Dedifferentiated amniotic fluid mesenchymal stem cell (primary cell): ENCODE results near the gene GSG1L.

ENCODE experiments used
- DNase-seq: peaks from one replicate; pipeline ENCODE4 v3.0.0-alpha.2; 2016; ENCODE audit errors: extremely low spot score

Gene GSG1L

DNA sequence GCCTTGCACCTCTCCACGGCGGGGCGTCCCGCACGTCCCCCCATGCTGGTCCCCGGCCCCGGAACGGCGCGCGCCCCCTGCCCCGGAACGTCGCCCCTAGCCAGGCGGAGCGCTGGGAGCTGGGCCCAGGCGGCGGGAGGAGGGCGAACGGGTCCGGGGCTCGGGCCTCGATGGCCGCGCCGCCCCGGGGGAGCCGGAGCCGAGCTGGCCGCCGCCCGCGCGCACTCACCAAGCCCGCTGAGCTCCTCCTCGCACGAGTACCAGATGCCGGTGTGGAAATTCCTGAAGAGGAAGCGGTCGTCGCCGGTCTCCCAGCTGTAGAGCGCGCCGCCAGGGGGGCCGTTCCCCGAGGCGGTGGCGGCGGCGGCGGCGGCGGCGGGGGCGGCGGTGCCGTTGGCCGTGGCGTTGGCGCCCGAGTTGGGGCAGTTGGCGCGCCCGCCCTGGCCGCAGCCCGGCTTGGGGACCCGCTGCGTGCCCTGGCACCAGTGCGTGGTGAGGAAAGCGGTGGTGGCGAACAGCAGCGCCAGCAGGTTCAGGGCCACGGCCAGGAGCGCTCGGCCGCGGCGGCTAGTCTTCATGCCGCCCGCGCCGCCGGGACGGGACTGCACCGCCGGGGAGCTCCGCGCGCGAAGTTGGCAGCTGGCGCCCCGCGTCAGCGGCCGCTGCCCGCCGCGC is 530 bp downstream of the GSG1L start:
- DNase-seq, result no peak

DNA sequence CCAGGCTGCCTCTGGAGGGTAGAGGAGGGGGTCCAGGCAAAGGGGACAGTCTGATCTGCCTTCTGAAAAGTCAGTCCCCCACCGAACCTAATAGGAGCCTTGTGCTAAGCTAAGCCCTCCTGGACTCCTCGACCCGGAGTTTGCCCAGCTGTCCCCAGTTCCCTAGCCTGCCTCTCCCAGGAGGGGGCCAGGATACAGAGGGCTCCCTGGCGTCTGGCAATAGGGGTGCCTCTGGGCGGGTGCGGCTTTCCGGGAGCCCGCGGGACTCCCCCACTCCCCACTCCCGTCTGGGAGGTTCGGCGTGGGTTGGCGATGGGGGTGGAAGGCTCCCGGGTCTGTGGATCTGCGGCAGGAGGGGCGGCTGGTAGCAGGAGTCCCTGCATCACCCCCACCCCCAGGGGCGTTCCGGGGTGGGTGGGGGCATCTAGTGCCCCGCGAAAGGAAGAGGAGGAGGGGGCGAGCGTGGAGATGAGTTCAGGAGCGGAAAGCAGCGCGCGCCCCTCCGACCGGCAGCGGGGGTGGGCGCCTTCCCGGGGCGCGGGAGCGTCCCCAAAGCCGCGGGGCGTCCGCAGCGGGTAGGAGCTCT is 1.2 kb downstream of the GSG1L start:
- no peak for DNase-seq

DNA sequence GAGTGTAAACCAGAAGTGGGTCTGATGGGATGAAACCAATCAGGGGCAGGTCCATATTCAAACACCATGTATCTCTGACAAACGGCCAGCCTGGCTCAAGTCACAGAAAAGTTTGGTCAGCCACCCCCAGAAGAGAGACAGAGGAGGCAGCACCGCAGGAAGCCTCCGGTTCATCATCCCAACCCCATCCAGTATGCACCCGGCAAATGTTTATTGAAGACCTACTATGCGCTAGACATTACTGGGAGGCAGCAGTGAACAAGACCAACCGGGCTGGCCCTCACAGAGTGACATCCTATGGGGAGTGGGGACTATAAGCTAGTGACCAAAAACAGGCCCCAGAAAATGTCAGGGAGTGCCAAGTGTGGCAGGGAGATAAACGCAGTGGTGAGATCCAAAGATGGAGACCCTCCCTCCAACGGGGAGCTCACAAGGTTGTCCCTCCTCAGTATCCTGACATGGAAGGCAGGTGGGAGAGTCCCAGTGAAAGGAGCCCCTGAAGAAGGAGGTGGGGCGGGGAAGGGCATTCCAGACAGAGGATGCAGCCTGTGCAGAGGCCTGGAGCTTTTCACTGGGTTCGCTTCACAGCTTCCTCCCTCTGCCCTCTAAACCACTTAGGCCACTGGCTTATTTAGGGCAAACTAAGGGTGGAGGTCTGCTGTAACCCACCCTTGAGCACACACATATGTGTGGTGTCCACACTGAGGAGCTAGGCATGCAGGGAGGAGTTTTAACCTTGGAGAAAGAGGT is 2.0 kb downstream of the GSG1L start:
- no peak for DNase-seq

DNA sequence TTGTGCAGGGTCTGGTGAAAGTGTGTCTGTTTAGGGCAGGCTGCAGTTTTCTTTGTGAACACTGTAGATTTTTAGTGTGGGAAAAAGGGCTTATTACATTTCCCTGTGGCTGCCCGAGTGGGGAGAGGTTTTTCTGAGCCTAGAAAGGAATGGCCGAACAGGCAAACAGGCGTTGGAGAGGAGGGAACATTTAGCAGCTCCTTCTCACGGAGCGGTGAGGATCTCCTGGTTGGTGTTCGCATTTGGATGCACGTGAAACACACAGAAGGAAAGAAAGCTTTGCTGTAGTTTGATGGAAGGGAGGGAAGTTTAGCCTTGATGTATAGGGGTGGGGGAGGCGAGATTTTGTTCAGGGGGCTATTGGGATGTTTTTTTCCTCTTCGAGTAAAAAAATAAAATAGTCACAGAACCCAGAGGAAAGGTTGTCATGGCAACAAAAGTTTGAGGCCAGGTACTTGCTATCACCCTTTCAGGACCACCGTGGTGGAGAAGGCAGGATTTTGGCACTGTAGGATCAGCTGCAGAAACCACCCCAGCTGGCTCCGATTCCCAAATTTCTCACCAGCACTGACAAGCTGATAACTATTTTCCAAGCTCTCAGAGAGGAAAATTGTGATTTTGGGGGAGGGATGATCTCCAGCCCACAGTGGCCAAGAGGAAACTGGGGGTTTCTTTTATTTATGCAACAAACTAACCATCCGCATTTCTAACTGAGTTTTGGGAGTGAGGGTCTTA is 3.5 kb downstream of the GSG1L start:
- DNase-seq, result no peak

DNA sequence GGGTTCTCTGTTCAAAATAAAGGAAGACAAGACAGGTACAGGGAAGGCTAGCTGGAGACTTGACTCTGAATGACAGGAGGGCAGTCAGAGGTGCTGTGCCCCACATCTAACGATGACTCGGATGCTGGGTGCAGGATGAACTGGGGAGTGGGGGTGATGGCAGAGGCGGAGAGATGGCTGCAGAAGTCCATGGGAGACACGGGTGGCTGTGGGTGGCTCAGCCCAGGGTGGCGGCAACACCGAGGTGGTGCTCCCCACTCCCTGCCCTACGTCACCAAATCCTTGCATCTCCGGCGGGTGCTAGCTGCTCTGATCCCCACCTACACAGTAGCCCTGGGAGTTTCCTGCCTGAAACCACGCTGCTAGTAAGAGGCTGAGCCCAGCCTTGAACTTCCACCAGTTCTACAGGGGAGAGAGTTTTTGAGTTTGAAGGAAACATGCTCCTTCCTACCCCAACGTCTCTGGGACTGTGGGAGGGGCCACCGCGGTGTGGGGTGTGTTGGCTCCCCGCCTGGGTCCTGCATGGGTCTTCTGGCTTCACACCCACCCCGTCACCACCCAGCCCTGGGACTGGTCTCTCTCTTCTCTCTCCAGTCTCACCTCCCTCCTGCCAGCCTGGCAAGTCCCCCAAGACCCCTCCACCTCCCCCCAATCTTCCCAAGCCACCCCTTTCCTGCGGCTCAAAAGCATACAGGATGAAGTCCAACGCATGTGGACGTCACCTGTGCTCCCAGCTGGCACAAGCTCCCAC is 4.5 kb downstream of the GSG1L start:
- DNase-seq, result no peak

DNA sequence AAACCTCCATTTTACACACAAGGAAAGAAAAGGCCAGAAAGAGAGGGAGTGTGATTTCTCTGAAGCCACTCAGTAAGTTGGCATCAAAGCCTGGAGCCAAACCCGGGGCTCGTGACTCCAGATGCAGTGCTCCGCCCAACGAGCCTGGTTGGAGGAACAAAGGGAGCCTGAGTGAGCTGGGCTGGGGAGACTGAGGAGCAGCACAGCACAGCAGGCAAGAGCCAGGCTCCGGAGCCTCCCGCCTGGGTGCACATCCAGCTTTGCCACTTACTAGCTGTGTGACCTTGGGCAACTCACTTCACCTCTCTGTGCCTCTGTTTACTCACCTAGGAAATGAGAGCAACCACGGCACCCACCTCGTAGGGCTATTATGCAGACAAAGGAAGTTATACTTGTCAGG is 5.6 kb downstream of the GSG1L start:
- no peak for DNase-seq

DNA sequence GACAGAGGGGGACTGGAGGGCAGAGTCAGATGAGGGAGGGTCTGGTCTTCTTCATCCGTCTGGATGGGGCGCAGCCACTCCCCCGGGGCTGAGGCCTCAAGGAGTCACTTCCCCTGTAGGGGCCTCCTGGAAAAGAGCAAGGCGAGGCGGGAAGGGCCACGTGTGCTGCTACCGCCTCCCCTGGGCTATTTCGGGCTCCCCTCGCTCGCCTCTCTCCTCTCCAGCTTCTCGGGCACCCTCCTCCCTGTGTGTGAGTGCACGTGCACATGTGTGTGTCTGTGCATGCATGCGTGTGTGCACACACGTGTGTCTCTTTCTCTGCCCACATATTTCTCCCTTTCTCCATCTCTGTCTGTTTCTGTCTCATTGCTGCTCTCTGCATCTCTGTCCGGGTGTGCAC is 10.1 kb downstream of the GSG1L start:
- DNase-seq, result no peak

DNA sequence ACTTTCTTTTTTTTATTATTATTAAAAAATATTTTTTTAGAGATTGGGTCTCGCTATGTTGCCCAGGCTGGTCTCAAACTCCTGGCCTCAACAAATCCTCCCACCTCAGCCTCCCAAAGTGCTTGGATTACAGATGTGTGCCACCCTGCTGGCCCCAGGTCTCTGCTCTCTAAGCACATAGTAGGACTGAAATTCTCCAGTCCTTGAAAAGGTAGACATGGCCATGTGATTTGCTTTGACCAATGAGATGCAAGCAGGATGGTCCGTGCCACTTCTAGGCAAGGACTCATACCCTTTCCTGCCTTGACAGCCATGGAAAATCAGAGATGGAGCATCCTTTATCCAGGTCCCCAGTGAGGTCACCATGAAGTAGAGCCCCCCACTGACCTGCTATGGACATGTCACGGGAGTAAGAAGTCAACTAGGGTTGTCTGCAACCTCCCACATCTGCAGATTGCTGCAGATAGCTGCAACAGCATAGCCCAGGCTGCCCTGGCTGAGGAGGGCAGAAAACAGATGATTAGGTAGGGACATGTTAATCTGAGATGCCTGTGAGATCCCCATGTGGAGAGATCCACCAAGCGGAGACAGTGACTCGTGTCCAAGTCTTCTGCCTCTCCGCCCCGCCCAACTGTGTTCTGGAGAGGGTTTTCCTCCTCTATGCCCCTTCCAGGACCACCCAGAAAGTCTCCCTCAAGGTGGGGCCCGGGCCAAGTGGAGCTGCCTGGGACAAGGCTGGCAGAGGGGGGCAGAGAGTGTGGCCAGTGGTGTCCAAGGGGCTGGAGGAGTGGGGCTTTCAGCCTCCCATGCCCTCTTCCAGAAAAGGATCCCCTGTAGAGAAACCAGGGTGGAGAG is 11.0 kb downstream of the GSG1L start:
- no peak for DNase-seq

DNA sequence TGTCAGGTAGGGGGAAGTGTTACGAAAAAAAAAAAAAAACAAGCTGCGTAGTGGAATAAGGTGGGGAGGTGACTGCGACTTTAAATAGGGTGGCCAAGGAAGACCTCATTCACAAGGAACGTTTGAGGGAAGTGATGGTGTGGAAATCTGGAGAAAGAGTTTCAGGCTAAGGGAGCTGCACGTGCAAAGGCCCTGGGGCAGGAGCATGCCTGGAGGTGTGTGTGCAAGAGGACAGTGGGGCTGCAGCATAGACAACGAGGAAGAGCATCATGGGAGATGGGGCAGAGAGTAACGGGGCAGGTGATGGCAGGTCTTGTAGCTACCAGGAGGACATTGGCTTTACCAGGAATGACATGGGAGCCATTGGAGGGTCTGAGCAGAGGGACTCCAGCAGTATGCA is 12.0 kb downstream of the GSG1L start:
- no peak for DNase-seq

DNA sequence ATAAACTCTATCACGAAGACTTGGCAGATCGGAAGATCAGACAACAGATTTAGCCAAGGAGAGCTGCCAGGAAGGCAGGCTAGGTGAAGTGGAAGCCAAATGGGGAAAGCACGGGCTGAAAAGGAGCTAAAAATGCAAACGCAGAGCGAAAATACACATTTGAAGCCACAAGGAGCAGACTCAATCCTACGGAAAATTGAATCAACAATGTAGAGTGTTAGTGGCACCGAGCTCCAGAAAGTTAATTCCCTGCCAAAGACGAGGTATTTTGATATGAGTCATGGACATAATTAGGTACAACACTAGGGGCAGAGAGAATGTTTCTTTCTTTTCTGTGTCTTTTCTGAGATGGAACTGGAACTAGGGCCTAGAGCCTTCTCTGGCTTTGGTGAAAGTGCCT is 20.7 kb downstream of the GSG1L start:
- DNase-seq, result no peak

DNA sequence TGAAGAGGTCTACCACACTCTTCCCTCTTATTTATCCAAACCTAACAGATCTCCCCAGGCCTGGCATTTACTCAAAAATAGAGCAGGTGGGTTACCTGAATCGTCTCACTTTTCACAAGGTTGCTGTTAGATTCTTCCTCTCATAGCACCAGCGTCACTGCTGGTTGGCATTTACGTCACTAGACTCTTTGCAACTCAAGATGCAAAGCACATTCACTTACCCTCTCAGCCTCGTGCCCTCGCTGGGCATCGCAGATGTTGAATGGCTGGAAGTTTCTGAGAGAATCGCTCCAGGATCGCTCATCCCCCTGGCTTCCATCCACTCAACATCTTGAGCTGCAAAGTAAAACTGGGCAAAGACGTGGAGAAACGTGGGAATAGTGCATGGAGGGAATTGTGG is 21.9 kb downstream of the GSG1L start:
- DNase-seq, result no peak

DNA sequence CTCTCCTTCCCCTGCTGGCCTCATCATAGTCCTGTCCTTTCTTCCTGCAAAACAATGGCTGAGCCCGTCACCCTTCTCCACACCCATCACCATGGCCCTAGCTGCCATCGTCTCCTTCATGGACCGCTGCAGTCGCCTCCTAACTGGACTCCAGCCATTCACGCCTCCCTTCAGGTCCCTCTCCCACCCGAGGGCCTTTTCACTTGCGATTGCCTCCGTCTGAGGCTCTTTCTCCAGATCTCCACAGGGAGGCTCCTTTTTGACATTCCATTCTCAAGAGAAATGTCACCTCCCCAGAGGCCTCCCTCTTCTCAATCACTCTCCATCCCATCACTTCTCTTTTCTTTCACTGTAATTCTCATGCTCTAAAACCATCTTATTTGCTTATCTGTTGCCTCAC is 23.5 kb downstream of the GSG1L start:
- DNase-seq, result no peak

DNA sequence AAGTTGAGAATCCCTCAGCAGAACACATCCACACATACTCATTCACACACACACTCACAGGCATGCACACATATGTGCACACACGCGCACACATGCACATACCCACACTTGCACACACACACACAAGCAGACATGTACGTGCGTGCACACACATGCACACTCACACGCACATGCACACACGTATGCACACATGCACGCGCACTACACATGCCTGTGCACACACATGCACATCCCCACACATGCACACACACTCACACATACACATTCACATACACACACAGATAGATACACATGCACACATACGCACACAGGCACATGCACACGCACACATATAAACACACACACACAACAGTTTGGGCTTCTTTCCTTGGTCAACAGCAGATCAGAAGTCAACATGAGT is 24.0 kb downstream of the GSG1L start:
- no peak for DNase-seq

DNA sequence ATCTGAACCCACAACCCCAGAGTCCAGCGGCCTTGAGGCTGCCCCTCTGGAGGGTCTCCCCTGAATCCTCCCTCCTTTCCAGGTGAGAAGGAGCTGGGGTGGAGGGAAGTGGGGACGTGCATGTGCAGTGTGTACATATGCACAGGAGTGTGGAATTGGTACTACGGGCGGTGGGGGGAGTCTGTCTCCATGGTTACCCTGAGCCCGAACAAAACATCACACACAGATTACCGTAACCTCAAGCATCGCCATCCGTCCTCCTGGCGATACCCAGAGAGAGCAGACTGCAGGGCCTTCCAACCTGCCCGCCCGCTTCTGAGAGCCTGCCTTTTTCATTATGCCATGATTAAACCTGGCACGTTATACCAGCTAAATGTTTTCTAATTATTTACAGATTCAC is 25.1 kb downstream of the GSG1L start:
- DNase-seq, result no peak

DNA sequence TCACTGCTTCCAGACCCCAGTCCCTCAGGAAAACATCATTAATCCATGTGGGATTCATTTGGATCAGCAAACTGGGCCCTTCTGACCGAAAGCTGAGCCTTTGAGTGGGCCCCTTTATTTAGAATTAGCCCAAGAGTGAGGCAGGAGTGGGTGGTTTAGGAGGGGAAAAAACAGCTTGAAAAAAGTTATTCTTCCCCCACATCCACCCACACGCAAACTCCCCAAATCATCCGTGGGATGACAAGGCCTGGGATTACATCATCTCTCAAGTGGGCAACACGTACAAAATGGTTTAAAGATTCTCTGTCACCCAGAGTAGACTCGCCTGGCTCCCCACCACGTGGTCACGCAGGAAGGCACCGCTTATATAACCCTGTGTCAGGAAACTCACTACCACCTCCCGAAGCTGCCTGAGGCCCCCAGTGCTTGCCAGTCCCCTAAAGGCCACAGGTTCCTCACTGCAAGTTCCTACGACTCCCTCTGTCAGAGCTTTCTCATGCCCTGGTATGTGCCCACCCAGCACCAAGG is 27.6 kb downstream of the GSG1L start:
- no peak for DNase-seq

DNA sequence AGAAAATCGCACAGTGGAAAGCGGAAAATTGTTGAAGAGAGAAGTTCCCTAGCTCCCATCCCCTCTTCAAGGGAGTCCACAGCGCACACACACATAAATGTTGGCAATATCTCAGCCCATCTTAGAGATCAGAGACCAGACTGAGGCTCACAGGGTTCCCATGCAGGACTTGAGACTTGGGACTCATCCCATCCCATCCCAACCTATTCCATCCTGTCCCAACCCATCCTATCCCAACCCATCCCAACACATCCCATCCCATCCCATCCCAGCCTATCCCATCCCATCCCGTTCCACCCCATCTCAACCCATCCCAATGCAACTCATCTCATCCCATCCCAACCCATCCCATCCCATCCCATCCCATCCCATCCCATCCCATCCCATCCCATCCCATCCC is 29.6 kb downstream of the GSG1L start:
- DNase-seq, result no peak

DNA sequence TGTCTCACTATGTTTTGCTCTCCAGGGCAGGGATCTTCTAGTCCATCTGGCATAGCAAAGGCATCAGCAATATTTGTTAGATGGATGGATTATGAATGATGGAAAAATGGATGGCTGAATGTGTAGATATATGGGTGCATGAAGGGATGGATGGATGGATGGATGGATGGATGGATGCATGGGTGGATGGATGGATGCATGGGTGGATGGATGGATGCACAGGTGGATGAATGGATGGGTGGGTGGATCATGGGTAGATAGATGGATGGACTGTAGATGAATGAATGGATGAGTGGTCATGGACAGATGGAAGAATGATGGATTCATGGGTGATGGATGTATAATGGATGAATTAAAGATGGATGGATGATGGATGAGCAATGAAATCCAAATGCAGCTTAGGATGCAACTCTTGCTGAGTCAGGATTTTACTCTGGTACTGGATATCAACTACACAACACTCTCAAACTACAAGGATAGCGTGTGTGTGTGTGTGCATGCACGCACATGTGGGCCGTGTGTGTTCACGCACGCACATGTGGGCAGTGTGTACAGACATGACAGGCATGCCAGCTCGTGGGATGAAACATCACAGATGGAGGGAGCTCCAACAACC is 34.0 kb downstream of the GSG1L start:
- no peak for DNase-seq

DNA sequence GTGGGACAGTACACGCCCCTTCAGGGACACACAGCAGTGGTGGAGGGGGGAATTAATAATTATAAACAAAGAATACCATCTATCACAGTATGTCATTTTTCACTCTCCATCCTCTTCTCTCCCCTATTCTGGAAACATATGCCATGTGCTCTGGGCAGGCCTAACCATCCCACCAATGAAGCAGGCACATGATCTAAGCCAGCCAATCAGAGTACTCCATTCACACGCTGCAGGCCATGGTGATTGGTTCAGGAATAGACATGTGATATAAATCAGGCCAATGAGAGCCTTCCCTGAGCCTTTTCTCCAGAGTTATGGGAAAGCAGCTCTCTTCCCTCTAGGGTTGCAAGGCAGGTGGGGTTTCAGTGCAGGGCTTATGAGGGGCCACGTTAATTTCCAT is 36.5 kb downstream of the GSG1L start:
- no peak for DNase-seq

DNA sequence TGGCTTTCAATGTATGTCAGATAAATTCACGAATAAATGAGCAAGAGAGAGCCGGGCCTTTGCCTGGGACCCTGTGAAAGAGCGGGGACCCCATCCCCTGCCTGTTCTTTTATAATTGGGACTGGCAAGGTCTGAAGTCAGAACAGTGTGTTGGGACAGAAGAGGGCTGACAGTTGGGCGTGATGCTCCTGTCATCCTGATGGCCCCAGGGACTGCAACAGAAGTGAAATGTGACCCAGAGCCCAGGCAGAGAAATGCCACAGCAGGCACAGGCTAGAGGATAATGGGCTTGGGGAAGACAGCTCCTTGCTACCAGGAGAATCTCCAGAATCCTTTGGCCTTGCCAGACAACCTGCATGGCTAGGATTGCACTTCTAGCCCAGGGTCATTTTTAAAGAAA is 37.9 kb downstream of the GSG1L start:
- no peak for DNase-seq

DNA sequence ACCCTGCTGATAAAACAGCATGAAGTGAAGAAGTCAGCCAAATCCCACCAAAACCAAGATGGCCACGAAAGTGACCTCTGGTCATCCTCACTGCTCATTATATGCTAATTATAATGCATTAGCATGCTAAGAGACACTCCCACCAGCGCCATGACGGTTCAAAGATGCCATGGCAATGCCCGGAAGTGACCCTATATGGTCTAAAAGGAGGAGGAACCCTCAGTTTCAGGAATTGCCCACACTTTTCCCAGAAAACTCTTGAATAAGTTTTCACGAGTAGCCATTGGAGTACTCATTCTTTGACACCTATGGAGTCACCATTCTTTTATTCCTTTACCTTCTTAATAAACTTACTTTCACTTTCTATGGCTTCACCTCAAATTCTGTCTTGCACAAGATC is 44.3 kb downstream of the GSG1L start:
- no peak for DNase-seq
